HG02759 (cell line): ENCODE measurements around the gene PDIA5.

Experiments used
- ATAC-seq: cut with Tn5 transposase; IDR thresholded peaks from one replicate; pipeline ENCODE4 v1.9.1; 2021; ENCODE audit warnings: mild to moderate bottlenecking, moderate library complexity; ENCODE audit not compliant: unreplicated experiment

Gene PDIA5

GRCh38 chr3:123070510-123070909 lies 3.7 kb downstream of the PDIA5 start:
- no peak for ATAC-seq

GRCh38 chr3:123071146-123071545 lies 4.3 kb downstream of the PDIA5 start:
- ATAC-seq, result no peak

GRCh38 chr3:123071581-123071980 lies 4.8 kb downstream of the PDIA5 start:
- ATAC-seq, result no peak

- no peak for ATAC-seq
Observed at GRCh38 chr3:123072152-123072551, 5.3 kb downstream of the PDIA5 start.

GRCh38 chr3:123072564-123072963 lies 5.7 kb downstream of the PDIA5 start:
- ATAC-seq, result no peak

GRCh38 chr3:123075359-123075758 lies 8.5 kb downstream of the PDIA5 start:
- ATAC-seq, result no peak

GRCh38 chr3:123076112-123076495 lies 9.3 kb downstream of the PDIA5 start:
- ATAC-seq, result no peak

- ATAC-seq, result no peak
Observed at GRCh38 chr3:123076496-123077418, 9.9 kb downstream of the PDIA5 start.

- ATAC-seq, result no peak
Observed at GRCh38 chr3:123078101-123078500, 11.3 kb downstream of the PDIA5 start.

- no peak for ATAC-seq
Observed at GRCh38 chr3:123080864-123081562, 14.2 kb downstream of the PDIA5 start.

- peak; percentile 18 for ATAC-seq
Observed at GRCh38 chr3:123081718-123082369, 15.0 kb downstream of the PDIA5 start.

- ATAC-seq, result peak; percentile 77
Observed at GRCh38 chr3:123082370-123083065, 15.7 kb downstream of the PDIA5 start.

GRCh38 chr3:123083383-123084124 lies 16.7 kb downstream of the PDIA5 start:
- ATAC-seq, result no peak

- ATAC-seq, result no peak
Observed at GRCh38 chr3:123084192-123084591, 17.4 kb downstream of the PDIA5 start.

- ATAC-seq, result no peak
Observed at GRCh38 chr3:123084738-123085237, 18.0 kb downstream of the PDIA5 start.

- ATAC-seq, result no peak
Observed at GRCh38 chr3:123085293-123085931, 18.6 kb downstream of the PDIA5 start.

- ATAC-seq, result no peak
Observed at GRCh38 chr3:123085932-123086627, 19.3 kb downstream of the PDIA5 start.

- ATAC-seq, result no peak
Observed at GRCh38 chr3:123088387-123088786, 21.6 kb downstream of the PDIA5 start.
